Fibroblast of lung (primary cell): ENCODE measurements around the gene ARPC5L. TPM values are rescaled to one million over a fixed set of nuclear protein-coding genes. Genes with fewer than 3 reads are reported as not detected.

Source experiments
- DNase-seq, 2 donors: peaks; one replicate each; pipeline versions ENCODE4 v3.0.0 to v3.0.0-alpha.2; 2010; ENCODE audit warnings: low read depth in 2 of 2
- H2AFZ ChIP-seq: 2 replicates; pipeline ENCODE4 v1.5.1; 2012; ENCODE audit warnings: low read length, control low read depth, inconsistent platforms
- H3K27ac ChIP-seq: 2 replicates; pipeline ENCODE4 v1.5.1; 2011; ENCODE audit warnings: low read length, control low read depth; ENCODE audit not compliant: insufficient read depth
- H3K27me3 ChIP-seq: 2 replicates; pipeline ENCODE4 v1.5.1; 2011; ENCODE audit warnings: mild to moderate bottlenecking, low read length; ENCODE audit not compliant: control insufficient read depth, insufficient read depth
- H3K36me3 ChIP-seq: 2 replicates; pipeline ENCODE4 v1.5.1; 2011; ENCODE audit warnings: low read length; ENCODE audit not compliant: control insufficient read depth, insufficient read depth
- H3K4me1 ChIP-seq: 2 replicates; pipeline ENCODE4 v1.5.1; 2011; ENCODE audit warnings: low read length; ENCODE audit not compliant: control insufficient read depth, insufficient read depth; ENCODE audit errors: extremely low read depth
- H3K4me2 ChIP-seq: 2 replicates; pipeline ENCODE4 v1.5.1; 2011; ENCODE audit warnings: low read length, control low read depth; ENCODE audit not compliant: insufficient read depth; ENCODE audit errors: extremely low read depth
- H3K4me3 ChIP-seq, 4 experiments: fragments of 200-600 bp in 1 of 4; sonication (generic) in 1 of 4; replicated peaks in 1 of 4; 2 replicates each; pipeline ENCODE4 v1.5.1; 2011 to 2016; ENCODE audit warnings: low read length in 4 of 4, low read depth in 3 of 4, mild to moderate bottlenecking in 3 of 4, control low read depth in 2 of 4, inconsistent platforms in 1 of 4, mixed read lengths in 1 of 4; ENCODE audit not compliant: insufficient read depth in 1 of 4; ENCODE audit errors: control extremely low read depth in 1 of 4
- H3K79me2 ChIP-seq: 2 replicates; pipeline ENCODE4 v1.5.1; 2012; ENCODE audit warnings: mild to moderate bottlenecking, low read length, inconsistent platforms; ENCODE audit not compliant: control insufficient read depth, insufficient read depth
- H3K9ac ChIP-seq: 2 replicates; pipeline ENCODE4 v1.5.1; 2011; ENCODE audit warnings: mild to moderate bottlenecking, low read length, control low read depth; ENCODE audit not compliant: insufficient read depth
- H3K9me3 ChIP-seq: 2 replicates; pipeline ENCODE4 v1.5.1; 2012; ENCODE audit warnings: low read depth, low read length; ENCODE audit not compliant: control insufficient read depth, insufficient read depth
- H4K20me1 ChIP-seq: 2 replicates; pipeline ENCODE4 v1.5.1; 2011; ENCODE audit warnings: low read length; ENCODE audit not compliant: control insufficient read depth, insufficient read depth; ENCODE audit errors: extremely low read depth
- CTCF ChIP-seq, 2 donors: IDR thresholded peaks in 1 of 2; conservative IDR thresholded peaks in 1 of 2; 1 replicate in 1 of 2; 2 replicates in 1 of 2; pipeline ENCODE4 v1.5.1; 2011 to 2012; ENCODE audit warnings: low read length in 2 of 2, control low read depth in 1 of 2, inconsistent platforms in 1 of 2, low read depth in 1 of 2, mild to moderate bottlenecking in 1 of 2
- EZH2 ChIP-seq: IDR thresholded peaks from 2 replicates; pipeline ENCODE4 v1.5.1; 2012; ENCODE audit warnings: low read length, control low read depth, mild to moderate bottlenecking; ENCODE audit errors: missing control alignments
- polyA plus RNA-seq, 2 donors: library from polyadenylated mRNA; depleted of rRNA in 1 of 2; stranded (reverse) in 1 of 2; unstranded in 1 of 2; fragments of >200 nt; gene quantifications; 2 replicates each; pipeline ENCODE4 v1.2.1, GENCODE V29; 2011 to 2012; ENCODE audit warnings: missing spikeins in 1 of 2
- total RNA-seq: library from RNA; depleted of rRNA; stranded (reverse); fragments of >200 nt; gene quantifications from 2 replicates; pipeline ENCODE4 v1.2.1, GENCODE V29; 2014

The ARPC5L gene
- total and polyA plus RNA-seq, 2 donors (not counting 1 experiment from before 2014, with no cell fraction given): 13.2 to 48.9 TPM

- Histone ChIP-seq H3K27me3 (no peaks in the 10 kb centered on the region), H4K20me1 (no peaks in the 10 kb centered on the region), H3K27ac (no peak overlapping the region), H3K9me3 (no peaks in the 10 kb centered on the region), H3K4me1 (peaks cover 15% of the 10 kb centered on the region), H2AFZ (no peak overlapping the region), H3K4me3 (no peak overlapping the region), H3K4me2 (no peak overlapping the region), H3K9ac (no peak overlapping the region), H3K36me3 (no peaks in the 10 kb centered on the region), H3K79me2 (no peaks in the 10 kb centered on the region)
- peak in 1 of 2 donors; percentile 50 for DNase-seq
- TF ChIP-seq EZH2: no peak
- no peak for TF ChIP-seq CTCF (conservative IDR thresholded peaks at IDR 0.05 in 1 of 2, IDR thresholded peaks at IDR 0.05 in 1 of 2; ENCODE audit: low read depth in 1 of 2, low read length in 2 of 2)
These were observed 48.3 kb upstream of the ARPC5L start for GRCh38 chr9:124813501-124814163.

- H3K4me1 ChIP-seq: peaks cover 17% of the 10 kb centered on the region
These were observed 47.8 kb upstream of the ARPC5L start for GRCh38 chr9:124814164-124814535.

GRCh38 chr9:124815601-124816000 is 46.3 kb upstream of the ARPC5L start:
- Histone ChIP-seq H3K4me1 (peaks cover 16% of the 10 kb centered on the region), H3K79me2 (no peaks in the 10 kb centered on the region), H2AFZ (no peak overlapping the region), H3K36me3 (no peaks in the 10 kb centered on the region), H4K20me1 (no peaks in the 10 kb centered on the region), H3K4me3 (no peak overlapping the region), H3K9me3 (no peaks in the 10 kb centered on the region), H3K27ac (no peak overlapping the region), H3K4me2 (no peak overlapping the region), H3K9ac (no peak overlapping the region), H3K27me3 (no peaks in the 10 kb centered on the region)
- TF ChIP-seq EZH2 (no peak), CTCF (conservative IDR thresholded peaks at IDR 0.05 in 1 of 2, IDR thresholded peaks at IDR 0.05 in 1 of 2; ENCODE audit: low read depth in 1 of 2, low read length in 2 of 2) (no peak)
- no peak for DNase-seq

More at GRCh38 chr9:124814164-124814535, 47.8 kb upstream of the ARPC5L start:
- no peaks in the 10 kb centered on the region for H3K9me3 ChIP-seq
- H3K4me2 ChIP-seq: no peak overlapping the region
- no peak for DNase-seq
- no peak overlapping the region for H3K9ac ChIP-seq
- no peaks in the 10 kb centered on the region for H4K20me1 ChIP-seq
- H2AFZ ChIP-seq: no peak overlapping the region
- no peaks in the 10 kb centered on the region for H3K79me2 ChIP-seq
- H3K27me3 ChIP-seq: no peaks in the 10 kb centered on the region
- no peaks in the 10 kb centered on the region for H3K36me3 ChIP-seq
- no peak overlapping the region for H3K4me3 ChIP-seq
- TF ChIP-seq EZH2: no peak
- no peak for TF ChIP-seq CTCF (conservative IDR thresholded peaks at IDR 0.05 in 1 of 2, IDR thresholded peaks at IDR 0.05 in 1 of 2; ENCODE audit: low read depth in 1 of 2, low read length in 2 of 2)
- no peak overlapping the region for H3K27ac ChIP-seq
